Left cardiac atrium (tissue), 2 donors: ENCODE data around the gene TMPRSS13. TPM values are rescaled to one million over a fixed set of nuclear protein-coding genes. Genes with fewer than 3 reads are reported as not detected.

Experiments
- total RNA-seq, 2 donors: library from RNA; stranded (reverse); fragmentation: NEBNext Ultra II Directional; extraction: Animal tissue kit (Norgen Biotek cat#: 25700); gene quantifications; one replicate each; pipeline ENCODE4 v1.2.1, GENCODE V29; 2021
- donor health status: DM: no; HTN: yes; CAD: no; lungs with severe emphysema.
- donor health status: DM: yes; HTN: yes; CAD: no.

The TMPRSS13 gene
- total RNA-seq, 2 donors from 2014 or later: 0.15 to 0.16 TPM

Other genes with a start within 250 kb of the TMPRSS13 start
- under 1 TPM; 0.76 to 0.88 TPM for gene DSCAML1, start 132.2 kb downstream of the TMPRSS13 start, total RNA-seq
- gene FXYD2, start 104.7 kb downstream of the TMPRSS13 start, total RNA-seq: 1 to 10 TPM; 1.6 to 1.9 TPM
- gene FXYD6, start 52.7 kb downstream of the TMPRSS13 start, total RNA-seq: 10 to 100 TPM; 31.2 to 37.6 TPM
- 10 to 100 TPM in 1 of 2 donors, 1 to 10 TPM in 1; 8.2 to 17.6 TPM for gene IL10RA, start 57.0 kb upstream of the TMPRSS13 start, total RNA-seq
- gene TMPRSS4, start 147.7 kb upstream of the TMPRSS13 start, total RNA-seq: not detected
- gene SMIM35, start 157.6 kb upstream of the TMPRSS13 start, total RNA-seq: not detected
- 10 to 100 TPM in 1 of 2 donors, 1 to 10 TPM in 1; 5.9 to 11.3 TPM for gene SCN4B, start 223.4 kb upstream of the TMPRSS13 start, total RNA-seq
- gene SCN2B, start 247.2 kb upstream of the TMPRSS13 start, total RNA-seq: 10 to 100 TPM in 1 of 2 donors, 1 to 10 TPM in 1; 3.3 to 10.1 TPM